GM12865 (cell line): ENCODE results near the gene ADAMTSL4.
A peak's percentile ranks its signal among the peaks of the same experiment; 100 is the strongest.
"Not testable (repeated sequence)": the region's sequence is repeated elsewhere in the genome, so short reads cannot be mapped to it uniquely, and the experiment has no call there.

Experiments
- DNase-seq: peaks from one replicate; pipeline ENCODE4 v3.0.0; 2010; ENCODE audit warnings: low read depth
- H3K4me3 ChIP-seq: 2 replicates; pipeline ENCODE4 v1.5.1; 2011; ENCODE audit warnings: mild to moderate bottlenecking, low read depth, low read length, control low read depth
- TF ChIP-seq, protein P1 (sequence below): IDR thresholded peaks from 2 replicates; pipeline ENCODE4 v1.5.1; 2011; ENCODE audit warnings: low read length, control low read depth, low read depth, inconsistent platforms; ENCODE audit not compliant: insufficient read depth; ENCODE audit errors: missing control alignments

ADAMTSL4 gene

DNA sequence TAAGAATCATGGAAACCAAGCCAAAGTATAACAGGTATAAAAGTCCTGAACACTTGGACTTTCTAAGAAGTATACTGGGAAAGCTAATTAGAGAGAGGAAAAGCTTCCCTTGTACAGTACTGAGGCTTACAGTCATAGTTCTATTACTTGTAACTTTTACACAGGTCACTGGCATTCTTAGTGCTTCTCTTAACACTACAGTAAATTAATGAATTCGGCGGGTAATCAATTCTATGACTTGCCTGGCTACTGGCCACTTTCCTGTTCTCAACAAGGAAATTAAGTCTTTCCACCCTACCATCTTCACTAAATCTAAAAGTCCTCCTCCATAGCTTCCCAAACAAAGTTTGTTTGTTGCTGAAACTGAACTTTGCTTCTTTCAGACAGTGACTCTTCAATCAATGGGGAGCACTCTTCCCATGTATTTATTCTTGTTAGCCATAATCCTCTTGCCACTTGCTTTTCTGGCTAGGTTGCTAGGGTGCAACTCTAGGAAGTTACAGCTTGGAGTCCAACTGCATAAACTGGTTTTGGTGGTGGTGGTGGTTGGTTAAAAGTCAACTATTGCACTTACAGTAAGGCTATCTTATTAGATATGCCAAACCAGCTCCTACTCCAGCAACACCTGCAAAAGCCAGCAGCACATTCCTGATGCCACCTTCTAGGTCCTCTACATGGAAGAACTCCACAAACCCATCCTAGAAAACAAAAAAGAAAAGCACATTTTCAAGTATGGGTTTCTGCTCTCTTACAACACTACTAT lies 27.8 kb downstream of the ADAMTSL4 start:
- H3K4me3 ChIP-seq = peak overlapping the region; percentile 95
- TF ChIP-seq, protein P1, sequence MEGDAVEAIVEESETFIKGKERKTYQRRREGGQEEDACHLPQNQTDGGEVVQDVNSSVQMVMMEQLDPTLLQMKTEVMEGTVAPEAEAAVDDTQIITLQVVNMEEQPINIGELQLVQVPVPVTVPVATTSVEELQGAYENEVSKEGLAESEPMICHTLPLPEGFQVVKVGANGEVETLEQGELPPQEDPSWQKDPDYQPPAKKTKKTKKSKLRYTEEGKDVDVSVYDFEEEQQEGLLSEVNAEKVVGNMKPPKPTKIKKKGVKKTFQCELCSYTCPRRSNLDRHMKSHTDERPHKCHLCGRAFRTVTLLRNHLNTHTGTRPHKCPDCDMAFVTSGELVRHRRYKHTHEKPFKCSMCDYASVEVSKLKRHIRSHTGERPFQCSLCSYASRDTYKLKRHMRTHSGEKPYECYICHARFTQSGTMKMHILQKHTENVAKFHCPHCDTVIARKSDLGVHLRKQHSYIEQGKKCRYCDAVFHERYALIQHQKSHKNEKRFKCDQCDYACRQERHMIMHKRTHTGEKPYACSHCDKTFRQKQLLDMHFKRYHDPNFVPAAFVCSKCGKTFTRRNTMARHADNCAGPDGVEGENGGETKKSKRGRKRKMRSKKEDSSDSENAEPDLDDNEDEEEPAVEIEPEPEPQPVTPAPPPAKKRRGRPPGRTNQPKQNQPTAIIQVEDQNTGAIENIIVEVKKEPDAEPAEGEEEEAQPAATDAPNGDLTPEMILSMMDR = no peak
- peak; percentile 23 for DNase-seq

DNA sequence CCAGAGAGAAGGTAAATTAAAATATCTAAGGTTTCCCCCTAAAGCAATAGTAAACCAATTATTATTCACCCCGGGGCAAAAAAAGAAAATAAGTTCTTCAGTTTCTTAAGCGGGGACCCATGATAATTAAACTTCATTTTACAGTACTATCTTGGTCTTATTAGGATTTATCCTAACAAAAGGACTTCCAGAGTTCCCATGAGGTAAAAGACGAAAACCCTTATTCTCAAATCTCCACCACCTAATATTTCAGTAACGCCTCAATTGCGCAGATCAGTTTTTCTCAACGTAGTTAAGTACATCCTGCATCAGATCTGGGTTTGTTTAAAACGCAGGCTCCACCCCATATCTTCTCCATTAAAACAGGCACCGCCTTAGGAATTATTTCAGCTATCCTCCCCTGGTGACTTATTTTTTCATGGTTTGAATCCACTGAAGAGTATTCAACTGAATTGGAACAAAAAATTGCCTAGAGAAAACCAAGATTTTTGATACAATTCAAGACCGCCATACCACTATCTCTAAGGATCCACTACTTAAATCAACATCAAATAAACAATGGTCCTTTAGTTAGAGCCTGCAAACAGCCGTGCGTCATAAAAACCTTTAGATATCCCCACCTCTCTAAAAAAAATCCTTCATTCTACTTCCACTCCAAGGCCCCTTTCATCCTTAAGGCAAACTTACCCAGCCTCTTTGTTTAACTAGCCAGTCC lies 28.5 kb downstream of the ADAMTSL4 start:
- TF ChIP-seq, protein P1 = no peak
- peak; percentile 44 for DNase-seq
- peak overlapping the region; percentile 95 for H3K4me3 ChIP-seq

DNA sequence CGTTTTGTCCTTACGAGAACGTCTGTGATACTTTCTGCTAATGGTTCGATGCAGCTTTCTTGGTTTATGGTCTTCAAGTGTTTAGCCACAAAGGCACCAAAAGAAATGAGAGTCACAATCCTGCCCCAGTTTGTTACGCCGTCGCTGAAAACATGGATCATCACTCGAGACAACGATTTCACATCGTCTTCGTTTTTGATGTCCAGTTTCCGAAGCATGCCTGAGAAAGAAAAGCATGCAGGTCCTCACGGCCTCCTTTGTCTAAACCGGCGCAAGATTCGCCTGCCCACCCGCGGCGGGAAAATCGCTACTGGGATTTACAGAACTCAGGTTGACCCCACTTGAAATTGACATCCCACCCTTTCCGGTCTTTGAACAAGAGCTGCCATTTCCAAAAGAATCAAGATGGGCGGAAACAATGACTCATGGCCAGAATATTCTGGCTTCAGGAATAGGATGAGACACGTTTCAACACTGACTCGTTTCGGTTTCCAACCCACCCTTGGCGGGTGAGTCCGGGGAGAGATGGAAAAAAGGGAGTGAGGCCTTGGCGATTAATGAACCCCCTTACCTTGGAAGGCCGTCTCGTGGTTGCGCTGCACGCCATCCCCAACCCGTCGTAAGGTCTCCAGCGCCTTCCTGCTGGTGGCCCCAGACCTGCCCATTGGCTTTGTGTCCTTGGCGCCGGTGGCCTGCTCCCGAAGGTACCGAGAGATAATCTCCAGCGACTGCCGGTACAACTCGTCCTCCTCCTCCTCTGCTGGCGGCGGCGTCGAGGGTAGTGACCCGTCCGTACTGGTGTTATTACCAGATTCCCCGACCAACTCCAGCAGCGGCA lies 29.3 kb downstream of the ADAMTSL4 start:
- H3K4me3 ChIP-seq = peak overlapping the region; percentile 95
- peak; percentile 61 for DNase-seq
- TF ChIP-seq, protein P1 = no peak

DNA sequence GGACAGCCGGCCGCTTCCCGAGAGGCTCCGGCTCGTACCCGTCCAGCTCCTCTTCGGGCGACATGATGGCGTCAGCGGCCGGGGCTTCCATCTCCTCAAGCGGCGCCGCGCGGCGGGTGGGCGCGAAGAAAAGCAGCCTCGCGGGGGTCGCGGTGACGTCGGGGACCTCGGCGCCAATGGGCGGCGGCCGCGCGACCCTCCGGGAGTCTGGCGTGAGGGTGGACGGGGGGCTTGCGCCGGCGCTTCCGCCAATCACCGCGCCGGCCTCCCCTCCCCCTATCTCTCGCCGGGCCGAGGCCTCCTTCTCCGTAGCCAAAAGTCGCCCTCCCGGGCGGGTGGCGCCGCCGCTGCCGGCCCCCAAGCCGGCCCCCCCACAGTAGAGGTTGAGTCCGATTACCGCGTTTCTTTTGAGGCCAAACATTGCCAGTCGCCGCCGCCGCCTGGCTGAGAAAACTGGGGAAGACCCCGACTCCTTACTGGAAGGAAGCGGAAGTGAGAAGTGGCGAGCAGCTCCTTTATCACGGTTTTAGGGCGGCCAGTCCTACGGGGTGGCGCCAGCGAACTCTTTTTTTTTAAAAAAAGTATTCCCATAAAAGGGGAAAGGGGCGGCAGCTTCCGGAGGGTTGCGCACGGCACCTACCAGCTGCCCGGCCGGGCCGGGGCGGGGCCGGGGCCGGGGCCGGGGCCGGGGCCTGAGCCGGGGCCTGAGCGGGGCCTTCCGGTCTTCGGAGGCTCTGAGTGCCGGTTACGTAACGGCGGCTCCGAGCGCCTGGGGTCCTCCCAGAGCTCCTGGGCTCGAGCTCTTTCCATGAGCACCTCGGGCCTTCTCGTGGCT lies 30.1 kb downstream of the ADAMTSL4 start, which contains the start of gene MCL1:
MCL1 (minus strand) TSS at position 501 of the 835 bp plus-strand sequence; CDS start at position 421, 80 bp downstream.
- peak within 1 kb of the TSS; percentile 95 for H3K4me3 ChIP-seq
- DNase-seq = peak; percentile 97
- TF ChIP-seq, protein P1 = no peak

DNA sequence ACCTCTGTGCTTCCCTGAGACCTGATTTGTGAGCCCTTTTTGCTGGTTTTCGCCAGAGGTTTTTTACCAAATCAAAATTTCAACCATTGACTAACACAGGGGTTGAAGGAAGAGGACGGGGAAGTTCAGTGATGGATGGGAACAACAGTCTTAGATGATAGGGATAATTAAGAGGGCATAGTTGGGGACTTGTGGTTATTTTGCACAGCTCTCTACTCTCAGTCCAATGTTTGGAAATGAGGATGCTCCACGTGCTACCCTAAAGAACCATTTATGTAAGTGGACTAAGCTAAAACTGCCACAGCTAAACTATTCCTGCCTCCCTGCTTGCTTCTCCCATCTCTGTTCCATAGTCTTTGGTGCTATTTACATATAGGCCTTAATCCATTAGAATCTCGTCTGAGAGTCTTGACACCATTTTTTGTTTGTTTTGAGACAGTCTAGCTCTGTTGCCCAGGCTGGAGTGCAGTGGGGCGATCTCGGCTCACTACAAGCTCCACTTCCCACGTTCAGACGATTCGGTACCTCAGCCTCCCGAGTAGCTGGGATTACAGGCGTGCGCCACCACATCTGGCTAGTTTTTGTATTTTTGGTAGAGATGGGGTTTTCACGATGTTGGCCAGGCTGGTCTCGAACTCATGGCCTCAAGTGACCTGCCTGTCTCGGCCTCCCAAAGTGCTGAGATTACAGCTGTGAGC lies 30.9 kb downstream of the ADAMTSL4 start:
- TF ChIP-seq, protein P1 = no peak
- DNase-seq = no peak
- H3K4me3 ChIP-seq = peak overlapping the region; percentile 94

DNA sequence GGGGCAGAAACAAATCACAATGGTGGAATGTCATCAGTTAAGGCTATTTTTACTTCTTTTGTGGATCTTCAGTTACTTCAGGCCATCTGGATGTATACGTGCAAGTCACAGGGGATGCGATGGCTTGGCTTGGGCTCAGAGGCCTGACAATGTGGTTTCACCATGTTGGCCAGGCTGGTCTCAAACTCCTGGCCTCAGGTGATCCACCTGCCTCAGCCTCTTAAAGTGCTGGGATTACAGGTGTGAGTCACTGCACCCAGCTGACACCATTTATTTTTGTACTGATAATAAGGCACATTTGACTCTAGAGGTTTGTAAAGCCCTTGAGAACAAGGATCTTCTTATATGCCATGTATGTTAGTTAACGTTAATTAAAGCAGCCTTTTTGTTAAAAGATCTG lies 31.8 kb downstream of the ADAMTSL4 start:
- H3K4me3 ChIP-seq, DNase-seq: not testable (repeated sequence)

DNA sequence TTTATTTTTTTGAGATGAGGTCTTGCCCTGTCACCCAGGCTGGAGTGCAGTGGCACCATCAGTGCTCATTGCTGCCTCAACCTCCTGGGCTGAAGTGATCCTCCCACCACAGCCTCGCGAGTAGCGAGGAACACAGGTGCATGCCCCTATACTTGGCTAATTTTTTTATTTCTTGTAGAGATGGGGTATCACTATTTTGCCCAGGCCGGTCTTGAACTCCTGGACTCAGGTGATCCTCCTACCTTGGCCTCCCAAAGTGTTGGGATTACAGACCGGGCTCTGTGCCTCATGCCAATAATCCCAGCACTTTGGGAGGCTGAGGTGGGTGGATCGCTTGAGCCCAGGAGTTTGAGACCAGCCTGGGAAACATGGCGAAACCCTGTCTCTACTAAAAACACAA lies 32.2 kb downstream of the ADAMTSL4 start:
- not testable (repeated sequence) for H3K4me3 ChIP-seq, DNase-seq

DNA sequence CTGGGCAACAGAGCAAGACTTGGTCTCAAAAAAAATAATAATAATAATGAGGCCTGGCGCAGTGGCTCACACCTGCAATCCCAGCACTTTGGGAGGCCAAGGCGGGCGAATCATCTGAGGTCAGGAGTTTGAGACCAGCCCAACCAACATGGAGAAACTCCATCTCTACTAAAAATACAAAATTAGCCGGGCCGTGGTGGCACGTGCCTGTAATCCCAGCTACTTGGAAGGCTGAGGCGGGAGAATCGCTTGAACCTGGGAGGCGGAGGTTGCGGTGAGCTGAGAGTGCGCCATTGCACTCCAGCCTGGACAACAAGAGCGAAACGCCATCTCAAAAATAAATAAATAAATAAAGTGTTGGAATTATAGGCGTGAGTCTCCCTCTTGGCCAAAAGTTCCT lies 32.8 kb downstream of the ADAMTSL4 start:
- not testable (repeated sequence) for H3K4me3 ChIP-seq, DNase-seq
